ENCODE results near the gene TRMT13. TPM values are rescaled to one million over a fixed set of nuclear protein-coding genes. Genes with fewer than 3 reads are reported as not detected.

TRMT13 gene
- total RNA-seq, 4 donors from 2014 or later = 6.2 to 25.7 (median 9.3) TPM

- peaks cover 4 to 32% (median 28%) of the 10 kb centered on the region in 4 donors for H3K4me1 ChIP-seq
- no peaks in the 10 kb centered on the region for H3K9me3 ChIP-seq
- no peak overlapping the region for H3K4me3 ChIP-seq
- no peak for DNase-seq (ENCODE audit: extremely low spot score)
- no peaks in the 10 kb centered on the region for H3K27me3 ChIP-seq
- H3K36me3 ChIP-seq = peaks cover 10 to 35% (median 28%) of the 10 kb centered on the region in 4 donors
- 71% methylated on average over 3 of the region's 3 CpGs for WGBS
- TF ChIP-seq POLR2AphosphoS5 (IDR thresholded peaks at IDR 0.05) (no peak), POLR2A (IDR thresholded peaks at IDR 0.05; ENCODE audit: low read depth) (no peak), EP300 (IDR thresholded peaks at IDR 0.05) (no peak), CTCF (IDR thresholded peaks at IDR 0.05) (no peak)
- intact Hi-C loops (cut with DNase I) = loop anchor here (5.0 kb wide), 3 partner anchors 98 to 283 kb away; partner anchors contain the start of genes AGL and DBT
- no peak overlapping the region for H3K27ac ChIP-seq (replicated peaks in 1 of 4)
Measured at GRCh38 chr1:100134872-100135271, 1.9 kb downstream of the TRMT13 start.

- Histone ChIP-seq H3K27me3 (no peaks in the 10 kb centered on the region), H3K27ac (replicated peaks in 1 of 4) (no peak overlapping the region), H3K4me1 (peaks cover 4 to 22% (median 18%) of the 10 kb centered on the region in 4 donors), H3K36me3 (peaks cover 28 to 62% (median 49%) of the 10 kb centered on the region in 4 donors), H3K4me3 (no peak overlapping the region), H3K9me3 (no peaks in the 10 kb centered on the region)
- intact Hi-C loops (cut with DNase I) = no loop called here
- 96% methylated on average over 2 of the region's 2 CpGs for WGBS
- TF ChIP-seq CTCF (IDR thresholded peaks at IDR 0.05) (no peak), POLR2A (IDR thresholded peaks at IDR 0.05; ENCODE audit: low read depth) (no peak)
- no peak for DNase-seq (ENCODE audit: extremely low spot score)
Measured at GRCh38 chr1:100137602-100138001, 4.6 kb downstream of the TRMT13 start.

- Histone ChIP-seq H3K36me3 (peaks cover 58 to 97% (median 82%) of the 10 kb centered on the region in 4 donors), H3K27ac (replicated peaks in 1 of 4) (no peak overlapping the region), H3K9me3 (no peaks in the 10 kb centered on the region), H3K27me3 (no peaks in the 10 kb centered on the region), H3K4me3 (no peak overlapping the region), H3K4me1 (no peaks in the 10 kb centered on the region)
- TF ChIP-seq POLR2AphosphoS5 (IDR thresholded peaks at IDR 0.05) = no peak
- no peak for TF ChIP-seq EP300 (IDR thresholded peaks at IDR 0.05)
- TF ChIP-seq POLR2A (IDR thresholded peaks at IDR 0.05; ENCODE audit: low read depth) = no peak
- TF ChIP-seq CTCF (IDR thresholded peaks at IDR 0.05) = no peak
- no peak for DNase-seq (ENCODE audit: extremely low spot score)
- WGBS = 95% methylated on average over 4 of the region's 4 CpGs
- intact Hi-C loops (cut with DNase I) = no loop called here
Measured at GRCh38 chr1:100141192-100141591, 8.2 kb downstream of the TRMT13 start.

- no peak overlapping the region for H3K4me3 ChIP-seq
- TF ChIP-seq EP300 (IDR thresholded peaks at IDR 0.05) (no peak), CTCF (IDR thresholded peaks at IDR 0.05) (no peak), POLR2A (IDR thresholded peaks at IDR 0.05; ENCODE audit: low read depth) (no peak), POLR2AphosphoS5 (IDR thresholded peaks at IDR 0.05) (no peak)
- intact Hi-C loops (cut with DNase I) = no loop called here
- H3K36me3 ChIP-seq = peaks cover 69 to 97% (median 87%) of the 10 kb centered on the region in 4 donors
- DNase-seq (ENCODE audit: extremely low spot score) = no peak
- H3K27ac ChIP-seq (replicated peaks in 1 of 4) = no peak overlapping the region
- 93% methylated on average over 3 of the region's 3 CpGs for WGBS
- H3K27me3 ChIP-seq = no peaks in the 10 kb centered on the region
- H3K9me3 ChIP-seq = no peaks in the 10 kb centered on the region
- no peaks in the 10 kb centered on the region for H3K4me1 ChIP-seq
Measured at GRCh38 chr1:100142343-100142742, 9.4 kb downstream of the TRMT13 start.

GRCh38 chr1:100145116-100145515 lies 12.2 kb downstream of the TRMT13 start:
- WGBS = 94% methylated on average over 3 of the region's 3 CpGs
- no peak overlapping the region for H3K4me3 ChIP-seq
- peaks cover 65 to 99% (median 83%) of the 10 kb centered on the region in 4 donors for H3K36me3 ChIP-seq
- DNase-seq (ENCODE audit: extremely low spot score) = no peak
- no peaks in the 10 kb centered on the region for H3K4me1 ChIP-seq
- TF ChIP-seq CTCF (IDR thresholded peaks at IDR 0.05) = no peak
- TF ChIP-seq POLR2A (IDR thresholded peaks at IDR 0.05; ENCODE audit: low read depth) = no peak
- no peak for TF ChIP-seq EP300 (IDR thresholded peaks at IDR 0.05)
- no peak for TF ChIP-seq POLR2AphosphoS5 (IDR thresholded peaks at IDR 0.05)
- no peaks in the 10 kb centered on the region for H3K27me3 ChIP-seq
- no peak overlapping the region for H3K27ac ChIP-seq (replicated peaks in 1 of 4)
- intact Hi-C loops (cut with DNase I) = no loop called here
- no peaks in the 10 kb centered on the region for H3K9me3 ChIP-seq

Data from esophagus muscularis mucosa (tissue), 4 donors.